ENCODE data around the gene PGM1. TPM values are rescaled to one million over a fixed set of nuclear protein-coding genes. Genes with fewer than 3 reads are reported as not detected.

Gene PGM1
- total RNA-seq, 4 donors from 2014 or later = 43.1 to 77.2 (median 47.4) TPM

GRCh38 chr1:63634471-63634870 is 41.3 kb downstream of the PGM1 start:
- intact Hi-C loops (cut with DNase I) = no loop called here
- H3K4me1 ChIP-seq = peaks cover 0 to 43% (median 6%) of the 10 kb centered on the region in 3 donors
- no peaks in the 10 kb centered on the region for H3K9me3 ChIP-seq
- H3K27ac ChIP-seq = no peak overlapping the region
- H3K36me3 ChIP-seq = peaks cover 0 to 81% (median 6%) of the 10 kb centered on the region in 3 donors
- WGBS, 2 donors = 63 to 84% methylated on average over 3 to 4 of the region's 4 CpGs
- H3K4me3 ChIP-seq = no peak overlapping the region
- no peak for DNase-seq
- no peaks in the 10 kb centered on the region for H3K27me3 ChIP-seq
- TF ChIP-seq POLR2A (IDR thresholded peaks at IDR 0.05) = no peak
- no peak for TF ChIP-seq CTCF (IDR thresholded peaks at IDR 0.05)

GRCh38 chr1:63635681-63636080 is 42.5 kb downstream of the PGM1 start:
- no peak overlapping the region for H3K27ac ChIP-seq
- intact Hi-C loops (cut with DNase I) = no loop called here
- TF ChIP-seq CTCF (IDR thresholded peaks at IDR 0.05) (no peak), POLR2A (IDR thresholded peaks at IDR 0.05) (no peak)
- no peaks in the 10 kb centered on the region for H3K9me3 ChIP-seq
- no peak for DNase-seq
- no peaks in the 10 kb centered on the region for H3K27me3 ChIP-seq
- 56 to 96% methylated on average over 1 of the region's 1 CpG for WGBS, 2 donors
- H3K36me3 ChIP-seq = peaks cover 0 to 84% (median 6%) of the 10 kb centered on the region in 3 donors
- no peak overlapping the region for H3K4me3 ChIP-seq
- peaks cover 0 to 36% (median 0%) of the 10 kb centered on the region in 3 donors for H3K4me1 ChIP-seq

GRCh38 chr1:63636192-63637105 is 43.2 kb downstream of the PGM1 start:
- Histone ChIP-seq H3K36me3 (peaks cover 0 to 86% (median 6%) of the 10 kb centered on the region in 3 donors), H3K9me3 (no peaks in the 10 kb centered on the region), H3K4me1 (peaks cover 0 to 36% (median 0%) of the 10 kb centered on the region in 3 donors), H3K27ac (no peak overlapping the region), H3K27me3 (no peaks in the 10 kb centered on the region), H3K4me3 (no peak overlapping the region)
- DNase-seq = no peak
- TF ChIP-seq POLR2A (IDR thresholded peaks at IDR 0.05) (no peak), CTCF (IDR thresholded peaks at IDR 0.05) (no peak)
- intact Hi-C loops (cut with DNase I) = no loop called here
- 89 to 91% methylated on average over 13 to 14 of the region's 15 CpGs for WGBS, 2 donors

- no peak for DNase-seq
- Histone ChIP-seq H3K36me3 (peaks cover 0 to 75% (median 6%) of the 10 kb centered on the region in 3 donors), H3K4me3 (no peak overlapping the region), H3K27me3 (no peaks in the 10 kb centered on the region), H3K27ac (no peak overlapping the region), H3K4me1 (peaks cover 0 to 32% (median 0%) of the 10 kb centered on the region in 3 donors), H3K9me3 (no peaks in the 10 kb centered on the region)
- intact Hi-C loops (cut with DNase I) = no loop called here
- 86 to 95% methylated on average over 8 of the region's 8 CpGs for WGBS, 2 donors
- no peak for TF ChIP-seq CTCF (IDR thresholded peaks at IDR 0.05)
- no peak for TF ChIP-seq POLR2A (IDR thresholded peaks at IDR 0.05)
Measured at GRCh38 chr1:63638471-63638870, 45.3 kb downstream of the PGM1 start.

GRCh38 chr1:63638875-63639274 is 45.7 kb downstream of the PGM1 start:
- no peak overlapping the region for H3K27ac ChIP-seq
- H3K27me3 ChIP-seq = no peaks in the 10 kb centered on the region
- peaks cover 0 to 36% (median 0%) of the 10 kb centered on the region in 3 donors for H3K4me1 ChIP-seq
- intact Hi-C loops (cut with DNase I) = no loop called here
- TF ChIP-seq POLR2A (IDR thresholded peaks at IDR 0.05) (no peak), CTCF (IDR thresholded peaks at IDR 0.05) (no peak)
- no peak for DNase-seq
- H3K9me3 ChIP-seq = no peaks in the 10 kb centered on the region
- peaks cover 0 to 74% (median 6%) of the 10 kb centered on the region in 3 donors for H3K36me3 ChIP-seq
- WGBS, 2 donors = 86 to 88% methylated on average over 6 to 8 of the region's 8 CpGs
- no peak overlapping the region for H3K4me3 ChIP-seq
